SK-N-SH (cell line): Measurements from ENCODE around the gene AGFG1. TPM values are rescaled to one million over a fixed set of nuclear protein-coding genes. Genes with fewer than 3 reads are reported as not detected.

Source experiments
- CTCF ChIA-PET: fragments of 300-600, 350-600 bp; formaldehyde crosslinking; extraction: SDS; loops from one replicate; lab custom pipeline; 2021; lab: Yijun Ruan, JAX
- POLR2A ChIA-PET: fragments of 350-600 bp; sonication (Branson Sonifier 250); formaldehyde crosslinking; extraction: SDS; loops from one replicate; lab custom pipeline; 2020; ENCODE audit warnings: antibody characterized with exemption, inconsistent platforms; lab: Yijun Ruan, JAX
- DNase-seq: peaks from one replicate; pipeline ENCODE4 v3.0.0; 2012
- H2AFZ ChIP-seq: fragments of 200-600 bp; sonication (generic); 2 replicates; pipeline ENCODE4 v1.8.1; 2016; ENCODE audit warnings: antibody characterized with exemption, mild to moderate bottlenecking, low read depth
- H3F3A ChIP-seq: fragments of 200-600 bp; sonication (generic); replicated peaks from 2 replicates; pipeline ENCODE3; 2016; ENCODE audit warnings: antibody characterized with exemption, mild to moderate bottlenecking; ENCODE audit not compliant: insufficient read depth
- H3K27ac ChIP-seq, 2 experiments: fragments of 200-500 bp in 1 of 2; fragments of 200-600 bp in 1 of 2; sonication (Bioruptor generic) in 1 of 2; sonication (generic), shearing (Covaris generic) in 1 of 2; 2 replicates each; pipeline versions ENCODE4 v1.5.1 to v1.6.1; 2014 to 2016; ENCODE audit warnings: low read depth in 2 of 2, inconsistent platforms in 1 of 2, low read length in 1 of 2, mild to moderate bottlenecking in 1 of 2, mixed read lengths in 1 of 2
- H3K27me3 ChIP-seq: fragments of 200-600 bp; sonication (generic), shearing (Covaris generic); 2 replicates; pipeline ENCODE4 v1.6.1; 2016; ENCODE audit warnings: mixed run types; ENCODE audit not compliant: insufficient read depth
- H3K36me3 ChIP-seq, 2 experiments: fragments of 200-500 bp in 1 of 2; fragments of 200-600 bp in 1 of 2; sonication (Bioruptor generic) in 1 of 2; sonication (generic) in 1 of 2; replicated peaks in 1 of 2; 2 replicates each; pipeline versions ENCODE3 to v1.5.1; 2014 to 2016; ENCODE audit warnings: low read length in 1 of 2, mild to moderate bottlenecking in 1 of 2; ENCODE audit not compliant: insufficient read depth in 2 of 2, control insufficient read depth in 1 of 2
- H3K4me1 ChIP-seq, 2 experiments: fragments of 200-500 bp in 1 of 2; fragments of 200-600 bp in 1 of 2; sonication (Bioruptor generic) in 1 of 2; sonication (generic), shearing (Covaris generic) in 1 of 2; 2 replicates each; pipeline versions ENCODE4 v1.5.1 to v1.6.1; 2014 to 2016; ENCODE audit warnings: low read depth in 1 of 2, low read length in 1 of 2, mixed run types in 1 of 2; ENCODE audit not compliant: insufficient read depth in 2 of 2, control insufficient read depth in 1 of 2
- H3K4me2 ChIP-seq: fragments of 200-600 bp; sonication (generic), shearing (Covaris generic); 2 replicates; pipeline ENCODE4 v1.6.1; 2017; ENCODE audit warnings: mixed run types
- H3K4me3 ChIP-seq, 2 experiments: fragments of 200-500 bp in 1 of 2; fragments of 200-600 bp in 1 of 2; sonication (Bioruptor generic) in 1 of 2; sonication (generic), shearing (Covaris generic) in 1 of 2; 2 replicates each; pipeline versions ENCODE4 v1.5.1 to v1.8.1; 2014 to 2016; ENCODE audit warnings: low read depth in 2 of 2, inconsistent platforms in 1 of 2, low read length in 1 of 2, mild to moderate bottlenecking in 1 of 2, mixed read lengths in 1 of 2, moderate library complexity in 1 of 2
- H3K79me2 ChIP-seq: fragments of 200-600 bp; sonication (generic); 2 replicates; pipeline ENCODE4 v1.8.1; 2017; ENCODE audit warnings: mild to moderate bottlenecking; ENCODE audit not compliant: insufficient read depth
- H3K9ac ChIP-seq: fragments of 200-600 bp; sonication (generic); 2 replicates; pipeline ENCODE4 v1.6.1; 2017; ENCODE audit warnings: mixed run types
- H3K9me2 ChIP-seq: fragments of 200-600 bp; sonication (generic); 2 replicates; pipeline ENCODE4 v1.6.1; 2017; ENCODE audit warnings: mixed run types
- H3K9me3 ChIP-seq: fragments of 200-600 bp; sonication (generic); 2 replicates; pipeline ENCODE4 v1.6.1; 2017; ENCODE audit warnings: mixed run types, mild to moderate bottlenecking, moderate library complexity
- H4K20me1 ChIP-seq: fragments of 200-600 bp; sonication (generic); 2 replicates; pipeline ENCODE4 v1.6.1; 2017; ENCODE audit warnings: mild to moderate bottlenecking, mixed run types; ENCODE audit not compliant: insufficient read depth
- EP300 ChIP-seq, 2 experiments: IDR thresholded peaks; 2 replicates each; pipeline versions ENCODE4 v1.4.0 to v1.6.1; 2012; ENCODE audit warnings: borderline replicate concordance in 1 of 2, low read depth in 1 of 2, low read length in 1 of 2
- FOXM1 ChIP-seq: IDR thresholded peaks from 2 replicates; pipeline ENCODE4 v1.4.0; 2012; ENCODE audit warnings: low read depth, mild to moderate bottlenecking
- JUND ChIP-seq: IDR thresholded peaks from 2 replicates; pipeline ENCODE4 v1.4.0; 2012
- RFX5 ChIP-seq: IDR thresholded peaks from 2 replicates; pipeline ENCODE4 v1.6.1; 2012; ENCODE audit warnings: mild to moderate bottlenecking, improper control_type of control experiment, low read length
- SMC3 ChIP-seq: IDR thresholded peaks from 2 replicates; pipeline ENCODE4 v1.6.1; 2012; ENCODE audit warnings: low read depth, low read length, improper control_type of control experiment
- USF2 ChIP-seq: fragments of 150-350 bp; IDR thresholded peaks from 2 replicates; pipeline ENCODE4 v1.6.1; 2017; ENCODE audit warnings: antibody characterized with exemption, low read length, low read depth, borderline replicate concordance
- ZBTB33 ChIP-seq: IDR thresholded peaks from 2 replicates; pipeline ENCODE4 v1.4.0; 2012; ENCODE audit warnings: low read depth, borderline replicate concordance
- WGBS: methylation state at CpG from one replicate; pipeline ENCODE4 v1.1.6; 2017; ENCODE audit warnings: low lambda C conversion rate; 5-methylcytosine and 5-hydroxymethylcytosine counted together
- polyA plus RNA-seq, 3 experiments: library from polyadenylated mRNA; depleted of rRNA; stranded (reverse); fragments of >200 nt; gene quantifications; 2 replicates each; pipeline ENCODE4 v1.2.3, GENCODE V29; 2012

AGFG1 gene
- polyA plus RNA-seq, 1 of the 3 experiments (the other 2 are of a cell fraction) = 42.3 TPM

- H2AFZ ChIP-seq = no peak overlapping the region
- peaks cover 7% of the 10 kb centered on the region for H3F3A ChIP-seq
- ChIA-PET CTCF (no interaction called here), POLR2A (no interaction called here)
- no peak overlapping the region for H3K9ac ChIP-seq
- TF ChIP-seq EP300 (IDR thresholded peaks at IDR 0.05; ENCODE audit: borderline replicate concordance in 1 of 2, low read depth in 1 of 2, low read length in 1 of 2) (no peak), ZBTB33 (no peak), SMC3 (no peak), JUND (no peak), FOXM1 (no peak)
- H3K9me3 ChIP-seq = no peaks in the 10 kb centered on the region
- H3K36me3 ChIP-seq = peaks cover 16 to 41% of the 10 kb centered on the region in 2 experiments
- 96% methylated on average over 2 of the region's 2 CpGs for WGBS
- peaks cover 94% of the 10 kb centered on the region for H3K79me2 ChIP-seq
- no peaks in the 10 kb centered on the region for H3K27me3 ChIP-seq
- no peak for DNase-seq
- H3K27ac ChIP-seq = no peak overlapping the region
- H3K4me2 ChIP-seq = no peak overlapping the region
- no peak overlapping the region for H3K4me3 ChIP-seq
- peaks cover 0 to 10% of the 10 kb centered on the region in 2 experiments; a peak in 3 of 4 replicates for H3K4me1 ChIP-seq
- no peaks in the 10 kb centered on the region; the same call in 1 of the 2 replicates for H3K9me2 ChIP-seq
- H4K20me1 ChIP-seq = peaks cover 55% of the 10 kb centered on the region
Measured at GRCh38 chr2:227493524-227493923, 21.6 kb downstream of the AGFG1 start.

GRCh38 chr2:227497158-227497557 lies 25.2 kb downstream of the AGFG1 start:
- POLR2A ChIA-PET = no interaction called here

More at GRCh38 chr2:227497158-227497557, 25.2 kb downstream of the AGFG1 start:
- H3K4me1 ChIP-seq = peaks cover 0 to 9% of the 10 kb centered on the region in 2 experiments; a peak in 1 of 4 replicates
- H3K9me2 ChIP-seq = no peaks in the 10 kb centered on the region; the same call in 1 of the 2 replicates
- no peak overlapping the region for H3K4me2 ChIP-seq
- H3K9me3 ChIP-seq = no peaks in the 10 kb centered on the region
- no peak overlapping the region for H3K4me3 ChIP-seq
- H3K36me3 ChIP-seq = peaks cover 14 to 55% of the 10 kb centered on the region in 2 experiments
- WGBS = 79% methylated on average over 2 of the region's 2 CpGs
- H3K27me3 ChIP-seq = no peaks in the 10 kb centered on the region
- H3F3A ChIP-seq = peaks cover 16% of the 10 kb centered on the region
- H4K20me1 ChIP-seq = peaks cover 53% of the 10 kb centered on the region
- H3K9ac ChIP-seq = no peak overlapping the region
- H3K79me2 ChIP-seq = peaks cover 97% of the 10 kb centered on the region
- no peak overlapping the region for H3K27ac ChIP-seq
- TF ChIP-seq RFX5 (no peak), EP300 (IDR thresholded peaks at IDR 0.05; ENCODE audit: borderline replicate concordance in 1 of 2, low read depth in 1 of 2, low read length in 1 of 2) (no peak), USF2 (no peak)
- no peak overlapping the region for H2AFZ ChIP-seq
- CTCF ChIA-PET = no interaction called here
- no peak for DNase-seq
